ENCODE measurements around the gene PDHX. TPM values are rescaled to one million over a fixed set of nuclear protein-coding genes. Genes with fewer than 3 reads are reported as not detected.

PDHX gene
- total RNA-seq, 1 experiment from 2014 or later = 99.9 TPM

GRCh38 chr11:34999453-34999852 lies 83.0 kb downstream of the PDHX start:
- peak; percentile 61 for DNase-seq (ENCODE audit: low spot score)
- ChIA-PET POLR2A (ENCODE audit: low non-redundant PET) (interaction anchor here (0.7 kb wide), 1 partner anchor 1465 kb away, joined by 3 read pairs; no protein-coding TSS in a partner anchor), CTCF (no interaction called here)
- TF ChIP-seq CTCF (conservative IDR thresholded peaks at IDR 0.05; ENCODE audit: low read depth, low read length) (no peak), EZH2 (IDR thresholded peaks at IDR 0.05; ENCODE audit: borderline replicate concordance, low read depth, low read length, poor library complexity, severe bottlenecking) (no peak)
- Histone ChIP-seq H3K27ac (ENCODE audit: low read depth, low read length, poor library complexity, severe bottlenecking) (no peak overlapping the region), H3K9me3 (ENCODE audit: low read depth, low read length, poor library complexity, severe bottlenecking) (no peaks in the 10 kb centered on the region), H3K4me3 (ENCODE audit: low read depth, low read length, poor library complexity, severe bottlenecking) (no peak overlapping the region), H3K27me3 (replicated peaks; ENCODE audit: insufficient read depth, low read depth, low read length, poor library complexity) (no peaks in the 10 kb centered on the region), H3K4me1 (ENCODE audit: insufficient read depth, low read length, poor library complexity, severe bottlenecking) (peaks cover 13% of the 10 kb centered on the region), H3K36me3 (ENCODE audit: insufficient read depth, low read length, poor library complexity, severe bottlenecking) (no peaks in the 10 kb centered on the region)
- BruUV-seq (replicated peaks) = no TSS peak
- intact Hi-C loops (cut with micrococcal nuclease; ENCODE audit: unreplicated experiment) = no loop called here

DNA sequence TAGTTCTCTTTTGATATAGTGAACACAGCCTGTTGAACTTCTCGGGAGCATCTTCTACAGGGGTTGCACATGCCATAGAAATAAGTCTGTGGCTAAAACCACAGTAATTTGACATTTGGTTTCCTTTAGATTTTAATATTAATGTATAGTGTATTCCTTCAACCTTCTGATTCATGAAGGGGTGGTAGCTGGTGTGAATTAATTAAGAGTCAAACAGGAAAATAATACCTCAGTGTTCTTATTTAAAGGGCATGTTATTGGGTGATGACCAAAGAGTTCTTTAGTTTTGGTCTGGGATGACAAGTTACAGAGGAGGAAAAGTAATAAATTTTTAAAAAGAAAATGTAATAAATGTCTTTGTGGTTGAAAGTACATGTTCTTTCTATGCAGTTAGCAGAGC lies 86.8 kb downstream of the PDHX start:
- Histone ChIP-seq H3K27me3 (replicated peaks; ENCODE audit: insufficient read depth, low read depth, low read length, poor library complexity) (no peaks in the 10 kb centered on the region), H3K27ac (ENCODE audit: low read depth, low read length, poor library complexity, severe bottlenecking) (no peak overlapping the region), H3K9me3 (ENCODE audit: low read depth, low read length, poor library complexity, severe bottlenecking) (no peaks in the 10 kb centered on the region), H3K36me3 (ENCODE audit: insufficient read depth, low read length, poor library complexity, severe bottlenecking) (no peaks in the 10 kb centered on the region), H3K4me3 (ENCODE audit: low read depth, low read length, poor library complexity, severe bottlenecking) (no peak overlapping the region), H3K4me1 (ENCODE audit: insufficient read depth, low read length, poor library complexity, severe bottlenecking) (peaks cover 13% of the 10 kb centered on the region)
- BruUV-seq (replicated peaks) = no TSS peak
- TF ChIP-seq CTCF (conservative IDR thresholded peaks at IDR 0.05; ENCODE audit: low read depth, low read length) (no peak), EZH2 (IDR thresholded peaks at IDR 0.05; ENCODE audit: borderline replicate concordance, low read depth, low read length, poor library complexity, severe bottlenecking) (no peak)
- ChIA-PET POLR2A (ENCODE audit: low non-redundant PET) (no interaction called here), CTCF (no interaction called here)
- intact Hi-C loops (cut with micrococcal nuclease; ENCODE audit: unreplicated experiment) = no loop called here
- DNase-seq (ENCODE audit: low spot score) = no peak

DNA sequence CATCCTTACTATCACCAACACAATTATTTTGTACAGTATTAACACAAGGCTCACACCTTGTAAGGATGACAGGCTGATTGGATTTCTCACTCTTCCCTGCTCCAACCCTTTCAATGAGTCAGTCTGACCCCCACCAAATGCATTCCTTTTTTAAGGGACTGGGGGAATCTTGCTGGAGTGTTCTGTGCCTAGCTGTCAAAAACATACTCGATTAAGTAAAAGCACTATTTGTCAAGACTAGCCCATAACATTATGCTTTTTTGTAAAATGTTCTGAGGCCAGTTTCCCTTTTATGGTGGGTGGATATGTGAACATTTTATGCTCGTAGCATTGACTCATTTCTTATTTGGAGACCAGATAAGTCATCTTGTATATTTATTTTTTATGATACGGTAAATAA lies 87.2 kb downstream of the PDHX start:
- CTCF ChIA-PET = no interaction called here
- DNase-seq (ENCODE audit: low spot score) = no peak
- no peak overlapping the region for H3K27ac ChIP-seq (ENCODE audit: low read depth, low read length, poor library complexity, severe bottlenecking)
- TF ChIP-seq CTCF (conservative IDR thresholded peaks at IDR 0.05; ENCODE audit: low read depth, low read length) (no peak), EZH2 (IDR thresholded peaks at IDR 0.05; ENCODE audit: borderline replicate concordance, low read depth, low read length, poor library complexity, severe bottlenecking) (no peak)
- H3K4me1 ChIP-seq (ENCODE audit: insufficient read depth, low read length, poor library complexity, severe bottlenecking) = peaks cover 11% of the 10 kb centered on the region
- H3K4me3 ChIP-seq (ENCODE audit: low read depth, low read length, poor library complexity, severe bottlenecking) = no peak overlapping the region
- H3K9me3 ChIP-seq (ENCODE audit: low read depth, low read length, poor library complexity, severe bottlenecking) = no peaks in the 10 kb centered on the region
- no TSS peak for BruUV-seq (replicated peaks)
- intact Hi-C loops (cut with micrococcal nuclease; ENCODE audit: unreplicated experiment) = no loop called here
- no peaks in the 10 kb centered on the region for H3K36me3 ChIP-seq (ENCODE audit: insufficient read depth, low read length, poor library complexity, severe bottlenecking)
- H3K27me3 ChIP-seq (replicated peaks; ENCODE audit: insufficient read depth, low read depth, low read length, poor library complexity) = no peaks in the 10 kb centered on the region
- POLR2A ChIA-PET (ENCODE audit: low non-redundant PET) = no interaction called here
